Measurements from ENCODE around the gene ASCL4.

GRCh38 chr12:107801150-107801549 lies 26.6 kb downstream of the ASCL4 start:
- TF ChIP-seq CTCF (conservative IDR thresholded peaks at IDR 0.05): no peak
- TF ChIP-seq EZH2 (IDR thresholded peaks at IDR 0.05; ENCODE audit: low read depth): no peak

All from PC-9 (cell line).